GM06990 (cell line): ENCODE results near the gene DGKI.

Source experiments
- DNase-seq: peaks from one replicate; pipeline ENCODE4 v3.0.0-alpha.2; 2011; ENCODE audit not compliant: insufficient read length; ENCODE audit errors: extremely low read depth
- H3K27me3 ChIP-seq: replicated peaks from 2 replicates; pipeline ENCODE4 v1.6.0; 2011; ENCODE audit warnings: low read length; ENCODE audit not compliant: control insufficient read depth, insufficient read depth
- H3K36me3 ChIP-seq: 2 replicates; pipeline ENCODE4 v1.5.1; 2011; ENCODE audit warnings: low read length; ENCODE audit not compliant: control insufficient read depth, insufficient read depth
- H3K4me3 ChIP-seq: replicated peaks from 2 replicates; pipeline ENCODE4 v1.5.1; 2011; ENCODE audit warnings: low read depth, mild to moderate bottlenecking, control low read depth, low read length
- TF ChIP-seq, protein P1 (sequence below): IDR thresholded peaks from 2 replicates; pipeline ENCODE4 v1.5.1; 2011; ENCODE audit warnings: low read length, control low read depth, mild to moderate bottlenecking, inconsistent platforms; ENCODE audit not compliant: insufficient read depth, poor library complexity, severe bottlenecking

DGKI gene

DNA sequence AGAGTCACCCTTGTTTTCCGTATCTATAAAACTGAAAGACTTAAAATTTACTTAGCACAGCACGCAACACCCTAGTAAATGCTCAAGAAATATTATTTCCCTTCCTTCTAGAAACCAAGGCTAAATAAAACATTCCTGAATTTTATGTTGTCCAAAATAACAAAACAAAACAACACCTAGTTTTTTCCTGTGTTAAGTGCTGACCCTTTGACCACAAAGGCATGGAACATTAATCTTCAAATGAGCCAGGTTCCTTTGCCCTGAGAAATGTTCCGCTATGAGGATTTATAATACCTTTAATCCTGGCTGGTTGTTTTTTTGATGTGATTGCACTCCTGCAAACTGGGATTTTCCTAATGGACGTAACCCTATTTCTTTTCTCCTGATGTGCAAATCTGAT, 29.0 kb upstream of the DGKI start:
- Histone ChIP-seq H3K36me3 (peaks cover 25% of the 10 kb centered on the region), H3K27me3 (no peaks in the 10 kb centered on the region), H3K4me3 (no peak overlapping the region)
- no peak for DNase-seq
- TF ChIP-seq, protein P1, sequence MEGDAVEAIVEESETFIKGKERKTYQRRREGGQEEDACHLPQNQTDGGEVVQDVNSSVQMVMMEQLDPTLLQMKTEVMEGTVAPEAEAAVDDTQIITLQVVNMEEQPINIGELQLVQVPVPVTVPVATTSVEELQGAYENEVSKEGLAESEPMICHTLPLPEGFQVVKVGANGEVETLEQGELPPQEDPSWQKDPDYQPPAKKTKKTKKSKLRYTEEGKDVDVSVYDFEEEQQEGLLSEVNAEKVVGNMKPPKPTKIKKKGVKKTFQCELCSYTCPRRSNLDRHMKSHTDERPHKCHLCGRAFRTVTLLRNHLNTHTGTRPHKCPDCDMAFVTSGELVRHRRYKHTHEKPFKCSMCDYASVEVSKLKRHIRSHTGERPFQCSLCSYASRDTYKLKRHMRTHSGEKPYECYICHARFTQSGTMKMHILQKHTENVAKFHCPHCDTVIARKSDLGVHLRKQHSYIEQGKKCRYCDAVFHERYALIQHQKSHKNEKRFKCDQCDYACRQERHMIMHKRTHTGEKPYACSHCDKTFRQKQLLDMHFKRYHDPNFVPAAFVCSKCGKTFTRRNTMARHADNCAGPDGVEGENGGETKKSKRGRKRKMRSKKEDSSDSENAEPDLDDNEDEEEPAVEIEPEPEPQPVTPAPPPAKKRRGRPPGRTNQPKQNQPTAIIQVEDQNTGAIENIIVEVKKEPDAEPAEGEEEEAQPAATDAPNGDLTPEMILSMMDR: no peak

DNA sequence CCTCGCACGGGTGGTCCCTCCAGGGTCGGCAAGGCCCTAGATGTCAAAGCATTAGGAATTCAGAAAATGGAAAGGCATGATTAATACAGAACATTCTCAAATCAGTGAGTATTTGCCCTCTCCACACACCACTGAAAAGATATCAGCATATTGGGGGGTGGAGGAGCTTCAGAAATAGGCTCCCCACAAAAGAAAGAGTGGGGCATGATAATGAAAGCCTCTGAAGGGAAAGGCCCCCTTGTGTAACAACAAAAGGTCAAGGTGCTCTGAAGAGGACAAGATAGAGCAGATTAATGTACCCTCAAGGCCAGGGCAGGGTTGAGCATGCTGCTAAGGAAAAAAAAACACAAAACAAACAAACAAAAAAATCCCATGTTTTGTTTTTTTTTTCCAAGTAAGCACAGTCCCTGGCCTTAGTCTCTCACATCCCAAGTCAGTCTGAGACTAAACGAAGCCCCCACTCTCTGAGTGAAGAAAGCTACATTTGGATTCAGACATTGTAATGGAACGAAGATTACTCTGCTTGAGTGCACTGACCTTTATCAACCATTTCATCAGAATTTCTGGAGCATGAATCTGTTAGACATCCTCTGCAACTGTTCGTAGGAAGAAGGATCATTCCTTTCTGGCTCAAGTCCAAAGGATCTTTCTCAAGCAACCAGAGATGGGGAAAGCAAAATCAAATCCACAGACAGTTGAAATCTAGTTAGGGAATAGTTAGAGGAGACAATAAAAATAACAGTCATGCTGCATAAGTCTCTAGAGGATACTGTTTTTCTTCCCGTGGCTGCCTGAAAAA, 27.4 kb upstream of the DGKI start:
- no peak overlapping the region for H3K4me3 ChIP-seq
- DNase-seq: no peak
- TF ChIP-seq, protein P1: no peak
- H3K36me3 ChIP-seq: peaks cover 16% of the 10 kb centered on the region
- H3K27me3 ChIP-seq: no peaks in the 10 kb centered on the region

DNA sequence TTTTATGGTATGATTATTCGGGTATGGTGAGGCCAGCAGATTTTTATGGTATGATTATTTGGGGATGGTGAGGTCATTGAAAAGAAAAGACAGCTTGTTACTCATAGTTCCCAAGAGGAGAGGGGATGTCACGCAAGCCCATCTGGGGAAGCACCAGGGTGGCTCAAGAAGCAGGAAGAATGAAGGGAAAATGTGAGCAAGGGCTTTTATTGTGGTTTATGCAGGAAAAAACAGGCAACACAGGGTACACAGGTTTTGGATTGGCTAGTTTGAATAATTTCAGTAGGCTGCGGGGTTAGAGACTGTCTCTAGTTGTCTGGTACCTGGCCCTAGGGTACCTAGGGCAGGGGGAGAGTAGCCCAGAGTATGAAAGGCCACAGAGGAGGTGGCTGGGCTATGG, 26.8 kb upstream of the DGKI start:
- TF ChIP-seq, protein P1: no peak
- no peak for DNase-seq
- Histone ChIP-seq H3K4me3 (no peak overlapping the region), H3K27me3 (no peaks in the 10 kb centered on the region), H3K36me3 (peaks cover 13% of the 10 kb centered on the region)

DNA sequence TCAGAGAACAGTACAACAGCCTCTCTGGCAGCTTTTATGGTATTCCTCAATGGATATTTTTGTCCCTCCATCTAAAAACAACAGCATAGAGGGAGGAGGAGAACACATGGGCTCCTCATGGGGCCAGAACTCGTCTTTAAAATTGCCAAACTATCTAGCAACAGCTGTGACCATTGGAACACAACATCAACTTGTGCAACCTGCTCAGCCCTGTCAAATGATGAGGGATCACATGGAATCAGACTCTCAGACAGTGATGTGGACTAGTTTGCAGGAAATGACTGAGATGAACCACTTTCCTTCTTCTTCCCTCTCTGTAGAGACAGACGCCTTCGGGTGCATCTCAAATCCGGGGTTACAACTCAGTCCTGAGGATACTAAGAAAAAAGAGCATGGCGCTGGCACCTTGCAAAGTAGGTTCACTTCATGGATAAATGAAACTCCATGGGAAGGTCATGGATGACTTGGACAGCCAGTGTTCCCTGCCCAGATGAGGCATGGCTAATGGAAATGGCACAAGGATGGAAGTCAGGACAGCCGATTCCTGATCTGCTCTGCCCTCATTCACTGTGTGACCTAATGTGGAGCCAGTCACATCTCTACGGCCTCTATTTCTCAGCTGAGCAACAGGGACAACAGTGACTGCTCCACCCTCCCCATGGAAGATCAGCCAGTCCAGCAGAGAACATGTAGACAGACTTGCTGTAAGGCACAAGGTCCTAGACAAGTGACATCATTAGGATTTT, 24.6 kb upstream of the DGKI start:
- no peak for DNase-seq
- Histone ChIP-seq H3K4me3 (no peak overlapping the region), H3K27me3 (no peaks in the 10 kb centered on the region), H3K36me3 (peaks cover 17% of the 10 kb centered on the region)
- TF ChIP-seq, protein P1: no peak

DNA sequence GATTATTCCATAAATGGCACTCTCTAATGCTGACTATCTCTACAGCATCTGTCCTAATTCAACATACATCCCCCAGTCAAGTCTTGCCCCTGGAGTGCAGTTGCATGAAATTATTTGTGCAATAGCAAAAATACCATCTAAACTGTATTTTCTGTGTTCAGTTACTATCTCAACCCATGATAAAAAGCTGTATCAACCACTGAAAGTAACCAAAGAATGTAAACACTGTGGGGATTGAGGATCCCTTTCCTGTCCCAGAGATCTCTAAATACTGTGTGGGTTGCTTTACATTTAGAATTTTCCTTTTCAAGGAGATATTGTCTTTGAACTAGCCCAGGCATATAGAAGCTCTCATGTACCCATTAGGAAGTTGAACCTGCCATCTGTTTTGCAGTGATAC, 23.9 kb upstream of the DGKI start:
- no peak for DNase-seq
- Histone ChIP-seq H3K4me3 (no peak overlapping the region), H3K27me3 (no peaks in the 10 kb centered on the region), H3K36me3 (peaks cover 17% of the 10 kb centered on the region)
- TF ChIP-seq, protein P1: no peak
